CD4-positive, alpha-beta T cell treated with Interferon gamma for 1 hour (primary cell): ENCODE measurements around the gene DNPEP.

Experiments used
- DNase-seq: peaks from one replicate; pipeline ENCODE4 v3.0.0-alpha.2; 2020

DNPEP gene

DNA sequence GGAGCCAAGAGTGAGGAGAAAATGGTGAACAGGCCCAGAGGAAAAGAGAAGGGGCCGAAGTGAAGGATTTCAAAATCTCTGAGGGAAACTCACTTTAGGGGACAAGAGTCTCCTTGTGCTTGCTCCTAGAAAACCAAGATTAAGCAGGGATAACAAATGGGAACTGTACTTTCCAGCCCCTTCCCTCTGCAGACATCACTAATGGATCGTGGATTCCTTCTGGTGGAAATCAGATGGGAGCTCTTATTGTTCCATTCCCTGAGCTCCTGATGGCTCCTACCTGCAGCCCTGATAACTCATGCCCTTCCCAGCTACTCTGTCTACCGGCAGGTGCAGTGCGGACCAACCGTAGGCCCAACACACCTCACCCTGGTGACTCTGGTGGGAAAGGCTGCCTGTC, 34.6 kb downstream of the DNPEP start:
- no peak for DNase-seq

DNA sequence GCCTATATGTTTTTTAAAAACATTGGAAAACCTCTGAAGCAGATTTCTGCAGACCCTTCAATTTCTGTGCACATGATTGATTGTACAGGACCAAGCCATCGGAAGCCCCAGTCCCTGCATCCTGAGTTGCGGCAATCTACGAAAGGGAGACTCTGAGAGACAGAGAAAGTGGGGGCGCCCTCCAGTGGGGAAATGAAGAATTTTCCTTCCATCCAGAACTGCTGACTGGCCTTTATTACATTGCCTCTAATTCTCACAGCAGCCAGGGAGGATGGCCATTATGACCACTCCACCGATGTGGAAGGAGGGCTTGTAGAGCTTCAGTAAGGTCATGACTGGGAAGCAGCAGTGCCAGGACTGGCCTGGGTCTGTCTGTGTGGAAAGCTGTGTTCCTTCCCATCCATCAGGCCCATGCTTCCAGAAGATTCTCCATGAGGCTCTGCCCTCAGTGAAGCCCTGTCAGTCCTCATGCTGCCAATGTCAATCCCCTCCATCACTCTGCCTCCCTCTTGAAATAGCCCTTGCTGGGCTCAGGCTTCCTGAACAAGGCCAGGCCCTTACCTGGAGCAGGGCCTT, 35.2 kb downstream of the DNPEP start:
- DNase-seq = peak; percentile 50

DNA sequence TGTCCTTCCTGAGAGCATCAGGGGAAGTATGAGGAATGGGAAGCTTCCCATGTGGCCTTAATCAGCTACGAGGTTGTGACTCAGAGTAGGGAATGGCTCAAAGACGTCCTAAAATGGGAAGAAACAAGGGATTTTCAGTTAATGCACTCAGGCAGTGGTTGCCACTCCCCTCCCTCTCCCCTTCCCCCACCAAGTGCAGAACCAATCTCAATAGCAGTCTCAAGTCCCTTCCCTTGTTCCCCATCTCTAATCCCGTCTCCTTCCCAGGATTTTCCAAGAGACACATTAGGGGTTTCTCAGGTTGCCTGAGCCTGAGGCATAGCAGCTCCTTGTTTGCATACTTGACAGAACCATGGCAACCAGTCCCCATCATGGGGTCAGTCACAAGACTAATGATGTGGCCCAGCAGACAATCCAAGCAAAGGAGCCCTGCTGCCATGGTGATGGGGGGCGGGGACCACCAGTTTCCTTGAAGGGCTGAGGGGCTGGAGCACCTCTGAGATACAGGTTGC, 36.9 kb downstream of the DNPEP start:
- no peak for DNase-seq

GRCh38 chr2:219350215-219350614, 37.5 kb downstream of the DNPEP start:
- DNase-seq = no peak

GRCh38 chr2:219344751-219345430, 42.8 kb downstream of the DNPEP start:
- DNase-seq = no peak

GRCh38 chr2:219335373-219335786, 52.3 kb downstream of the DNPEP start:
- DNase-seq = no peak

- DNase-seq = no peak
These were observed 53.6 kb downstream of the DNPEP start for GRCh38 chr2:219334076-219334475.

DNA sequence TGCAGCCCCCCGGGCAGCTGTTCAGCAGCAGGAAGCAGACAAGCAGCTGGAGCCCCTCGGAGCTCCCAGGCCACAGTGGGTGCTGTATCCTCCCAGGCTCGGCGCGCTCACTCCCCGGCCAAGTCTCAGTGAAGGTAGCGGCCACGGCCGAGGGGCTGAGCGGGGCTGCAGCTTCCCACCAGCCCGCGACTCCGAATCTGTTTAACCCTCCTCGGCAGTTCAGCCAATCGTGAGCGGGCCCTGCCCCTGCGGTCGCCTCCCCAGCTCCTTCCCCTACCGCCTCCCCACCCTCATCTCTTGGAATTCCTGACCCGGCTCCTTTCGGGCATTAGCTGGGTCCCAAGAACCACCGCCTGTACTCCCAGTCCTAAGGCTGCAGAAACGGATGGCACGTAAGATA, 55.2 kb downstream of the DNPEP start, which contains the start of gene RESP18:
Gene RESP18 (minus strand): TSS at position 203 of the 400 bp plus-strand sequence.
- no peak for DNase-seq

DNA sequence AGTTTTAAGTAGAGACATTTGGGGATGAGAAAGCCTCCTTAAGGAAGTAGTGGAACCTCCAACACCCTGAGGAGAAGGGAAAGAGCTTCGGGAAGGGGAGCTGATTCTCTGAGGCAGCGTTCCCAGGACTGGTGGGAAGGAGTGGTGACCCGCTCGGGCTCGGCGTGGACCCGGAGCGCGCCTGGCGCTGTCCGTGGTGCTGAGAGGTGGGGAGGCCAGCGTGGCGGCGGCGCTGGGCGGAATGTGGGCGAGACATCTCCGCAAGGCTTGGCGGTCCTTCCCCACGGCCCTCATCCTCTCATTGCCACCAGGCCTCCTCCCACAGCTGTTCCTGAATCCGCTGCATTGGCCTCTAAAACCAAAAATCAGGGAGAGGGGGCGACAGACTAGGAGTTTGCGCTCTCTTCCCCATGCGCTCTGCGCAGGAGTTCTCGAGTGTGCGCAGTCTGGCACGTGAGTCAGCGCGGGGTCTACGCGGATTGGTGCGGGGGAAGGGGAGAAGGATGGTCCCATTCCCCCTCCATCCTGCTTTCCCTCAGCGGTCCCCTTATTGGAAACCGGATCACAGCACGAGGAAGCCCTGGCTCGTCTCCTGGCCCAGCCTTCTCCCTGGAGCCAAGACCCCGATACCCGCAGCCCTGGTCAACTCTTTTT, 56.0 kb downstream of the DNPEP start:
- DNase-seq = no peak

GRCh38 chr2:219327719-219328118, 60.0 kb downstream of the DNPEP start:
- no peak for DNase-seq

DNA sequence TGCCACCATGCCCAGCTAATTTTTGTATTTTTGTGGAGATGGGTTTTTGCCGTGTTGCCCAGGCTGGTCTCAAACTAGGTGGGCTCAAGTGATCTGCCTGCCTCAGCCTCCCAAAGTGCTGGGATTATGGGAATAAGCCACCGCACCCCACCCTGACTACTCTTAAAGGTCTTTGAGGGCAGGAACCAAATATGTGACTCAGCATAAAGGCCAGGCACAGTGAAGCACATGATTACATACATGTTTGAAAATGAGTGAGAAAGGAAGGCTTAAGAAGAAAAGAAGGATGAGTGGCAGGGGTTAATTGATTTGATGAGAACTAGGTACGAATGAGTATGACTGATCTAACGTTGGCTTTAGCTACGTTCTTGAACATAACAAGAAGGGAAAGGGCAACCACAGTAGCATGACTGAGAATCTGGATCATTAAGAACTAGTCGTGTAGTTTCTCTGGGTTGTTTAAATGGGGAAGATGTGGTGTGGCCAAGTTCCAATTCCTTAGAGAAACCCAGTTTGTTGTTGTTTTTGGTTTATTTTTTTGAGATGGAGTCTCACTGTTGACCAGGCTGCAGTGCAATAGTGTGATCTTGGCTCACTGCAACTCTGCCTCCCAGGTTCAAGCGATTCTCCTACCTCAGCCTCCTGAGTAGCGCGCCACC, 61.9 kb downstream of the DNPEP start:
- no peak for DNase-seq

DNA sequence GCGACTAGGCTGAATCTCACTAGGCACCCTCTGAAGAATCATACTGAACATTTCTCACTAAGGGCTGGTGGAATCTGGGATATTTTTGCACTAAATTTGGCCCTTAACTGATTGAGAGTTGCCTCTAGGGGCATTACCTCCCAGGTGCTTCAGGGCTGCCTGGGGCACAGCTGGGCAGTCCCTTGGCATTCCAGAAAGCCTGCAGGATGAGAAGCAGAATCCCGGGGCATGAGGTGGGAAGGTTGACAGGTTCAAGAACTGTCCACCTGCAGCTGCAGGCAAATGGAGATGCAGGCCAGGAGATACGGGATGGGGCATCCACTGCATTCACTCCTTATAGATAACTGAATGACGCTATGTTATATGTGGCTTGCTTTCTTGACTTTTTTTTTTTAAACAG, 62.6 kb downstream of the DNPEP start:
- no peak for DNase-seq

- DNase-seq = no peak
These were observed 64.3 kb downstream of the DNPEP start for GRCh38 chr2:219323434-219323833.
